B cell (primary cell): ENCODE data around the gene CYB5B. TPM values are rescaled to one million over a fixed set of nuclear protein-coding genes. Genes with fewer than 3 reads are reported as not detected.

ENCODE experiments used
- ATAC-seq: fragments of 200-7000 bp; cut with Tn5 transposase; one replicate; pipeline ENCODE4 v1.10.0; 2021; ENCODE audit warnings: low read depth, mild to moderate bottlenecking, moderate number of reproducible peaks, moderate library complexity
- CTCF ChIA-PET: fragments of 350-600 bp; sonication (Branson Sonifier 250); formaldehyde crosslinking; loops from one replicate; lab custom pipeline; 2021; ENCODE audit warnings: antibody characterized with exemption, inconsistent platforms; lab: Charles Lee
- POLR2A ChIA-PET: fragments of 350-600 bp; sonication (Branson Sonifier 250); formaldehyde crosslinking; loops from one replicate; lab custom pipeline; 2021; ENCODE audit warnings: antibody characterized with exemption; lab: Charles Lee
- DNase-seq: peaks from one replicate; pipeline ENCODE4 v3.0.0; 2013
- H2AFZ ChIP-seq: 2 replicates; pipeline ENCODE4 v1.6.1; 2012; ENCODE audit warnings: mild to moderate bottlenecking, low read depth, low read length; ENCODE audit not compliant: insufficient read depth, poor library complexity, severe bottlenecking
- H3K27ac ChIP-seq, 2 donors: 1 replicate in 1 of 2; 2 replicates in 1 of 2; pipeline ENCODE4 v1.5.1; 2012 to 2013; ENCODE audit warnings: low read length in 2 of 2, mild to moderate bottlenecking in 2 of 2, moderate library complexity in 1 of 2
- H3K27me3 ChIP-seq, 4 experiments: fragments of 200-600 bp in 1 of 4; sonication (generic) in 1 of 4; replicated peaks in 1 of 4; 1 replicate in 2 of 4; 2 replicates in 2 of 4; pipeline versions ENCODE4 v1.6.1 to v1.7.0; 2013 to 2016; ENCODE audit warnings: low read length in 3 of 4, mild to moderate bottlenecking in 2 of 4, mixed read lengths in 1 of 4, moderate library complexity in 1 of 4; ENCODE audit not compliant: insufficient read depth in 4 of 4, control insufficient read depth in 3 of 4; ENCODE audit errors: control extremely low read depth in 1 of 4
- H3K36me3 ChIP-seq, 2 experiments: replicated peaks in 1 of 2; 1 replicate in 1 of 2; 2 replicates in 1 of 2; pipeline versions ENCODE4 v1.6.1 to v1.7.1; 2013; ENCODE audit warnings: low read length in 1 of 2; ENCODE audit not compliant: insufficient read depth in 2 of 2, control insufficient read depth in 1 of 2; ENCODE audit errors: control extremely low read depth in 1 of 2, extremely low read depth in 1 of 2
- H3K4me1 ChIP-seq, 2 donors: fragments of 200-600 bp in 1 of 2; sonication (generic) in 1 of 2; 1 replicate in 1 of 2; 2 replicates in 1 of 2; pipeline versions ENCODE4 v1.5.1 to v1.6.1; 2013 to 2017; ENCODE audit warnings: low read length in 2 of 2; ENCODE audit not compliant: control insufficient read depth in 2 of 2, insufficient read depth in 2 of 2
- H3K4me2 ChIP-seq: replicated peaks from 2 replicates; pipeline ENCODE3; 2012; ENCODE audit warnings: mild to moderate bottlenecking, low read depth, low read length; ENCODE audit not compliant: poor library complexity, severe bottlenecking
- H3K4me3 ChIP-seq, 5 experiments: fragments of 200-600 bp in 1 of 5; sonication (generic) in 1 of 5; 1 replicate in 3 of 5; 2 replicates in 2 of 5; pipeline versions ENCODE4 v1.5.1 to v1.7.0; 2011 to 2016; ENCODE audit warnings: low read length in 4 of 5, mild to moderate bottlenecking in 4 of 5, low read depth in 2 of 5, control low read depth in 1 of 5, moderate library complexity in 1 of 5; ENCODE audit not compliant: insufficient read depth in 1 of 5; ENCODE audit errors: control extremely low read depth in 1 of 5, extremely low read depth in 1 of 5
- H3K79me2 ChIP-seq: fragments of 200-600 bp; sonication (generic); one replicate; pipeline ENCODE4 v1.6.0; 2016; ENCODE audit warnings: low read length; ENCODE audit not compliant: control insufficient read depth, insufficient read depth
- H3K9ac ChIP-seq: fragments of 200-600 bp; sonication (generic); 2 replicates; pipeline ENCODE4 v1.6.1; 2017; ENCODE audit warnings: mild to moderate bottlenecking, low read length, moderate library complexity
- H3K9me3 ChIP-seq, 3 donors: one replicate each; pipeline versions ENCODE4 v1.6.1 to v1.7.1; 2013; ENCODE audit warnings: low read length in 2 of 3; ENCODE audit not compliant: control insufficient read depth in 2 of 3, insufficient read depth in 1 of 3; ENCODE audit errors: control extremely low read depth in 1 of 3
- H4K20me1 ChIP-seq: 2 replicates; pipeline ENCODE4 v1.6.0; 2012; ENCODE audit warnings: mild to moderate bottlenecking, low read length; ENCODE audit not compliant: insufficient read depth, control insufficient read depth, poor library complexity, severe bottlenecking
- H3K27ac Mint-ChIP-seq: one replicate; pipeline ENCODE4 v1.8.0; 2021; ENCODE audit warnings: mixed read lengths
- H3K27me3 Mint-ChIP-seq: one replicate; pipeline ENCODE4 v1.8.0; 2021; ENCODE audit warnings: mixed read lengths
- H3K4me1 Mint-ChIP-seq: one replicate; pipeline ENCODE4 v1.8.0; 2021; ENCODE audit warnings: mixed read lengths
- H3K4me3 Mint-ChIP-seq: one replicate; pipeline ENCODE4 v1.8.0; 2021; ENCODE audit warnings: mixed read lengths
- H3K9me3 Mint-ChIP-seq: one replicate; pipeline ENCODE4 v1.8.0; 2022; ENCODE audit warnings: mixed read lengths; ENCODE audit not compliant: insufficient read depth
- CTCF ChIP-seq: fragments of 200-600 bp; IDR thresholded peaks from one replicate; pipeline ENCODE4 v1.8.0; 2022; ENCODE audit warnings: antibody characterized with exemption, mild to moderate bottlenecking
- EZH2 ChIP-seq: IDR thresholded peaks from 2 replicates; pipeline ENCODE4 v1.6.1; 2012; ENCODE audit warnings: borderline replicate concordance, low read depth, mild to moderate bottlenecking, moderate library complexity, low read length; ENCODE audit not compliant: insufficient read depth, poor library complexity, severe bottlenecking
- WGBS: methylation state at CpG from one replicate; pipeline ENCODE4 v1.1.5; 2013; ENCODE audit warnings: missing lambda C conversion rate; ENCODE audit not compliant: insufficient coverage; 5-methylcytosine and 5-hydroxymethylcytosine counted together
- intact Hi-C: fragments of 100-400 bp; cut with micrococcal nuclease; formaldehyde crosslinking; loops from one replicate; pipeline ENCODE4 v1.10.0; 2022
- polyA plus RNA-seq: library from polyadenylated mRNA; depleted of rRNA; stranded (reverse); fragments of >200 nt; gene quantifications from 2 replicates; pipeline ENCODE4 v1.2.3, GENCODE V29; 2012
- total RNA-seq, 2 donors: library from RNA; stranded (reverse); fragments of 120-200 nt in 1 of 2; gene quantifications; 1 replicate in 1 of 2; 2 replicates in 1 of 2; pipeline versions ENCODE4 v1.2.3 to v1.2.4, GENCODE V29; 2013 to 2022

Gene CYB5B
- total and polyA plus RNA-seq, 2 donors (not counting 1 experiment from before 2014, with no cell fraction given), result 21.5 to 64.7 TPM

GRCh38 chr16:69453936-69454335 is 29.5 kb downstream of the CYB5B start:
- CTCF ChIA-PET, result interaction anchor here (1.4 kb wide), 1 partner anchor 58 kb away, joined by 5 read pairs; no protein-coding TSS in a partner anchor
- Mint-ChIP-seq H3K4me1 (no peaks in the 10 kb centered on the region), H3K4me3 (no peak overlapping the region), H3K9me3 (no peaks in the 10 kb centered on the region), H3K27ac (no peak overlapping the region), H3K27me3 (no peaks in the 10 kb centered on the region)
- DNase-seq (no peak), ATAC-seq (no peak)
- Histone ChIP-seq H3K79me2 (peaks cover 5% of the 10 kb centered on the region), H3K4me2 (no peak overlapping the region), H3K36me3 (peaks cover 14 to 23% of the 10 kb centered on the region in 2 experiments), H3K9me3 (peaks cover 0 to 2% (median 0%) of the 10 kb centered on the region in 3 donors), H3K4me1 (no peaks in the 10 kb centered on the region), H3K27ac (no peak overlapping the region), H2AFZ (no peak overlapping the region), H3K4me3 (no peak overlapping the region), H3K27me3 (no peaks in the 10 kb centered on the region), H3K9ac (no peak overlapping the region), H4K20me1 (no peaks in the 10 kb centered on the region)
- no CpG with 5 or more reads among the region's 1 CpG for WGBS
- no peak for TF ChIP-seq CTCF
- TF ChIP-seq EZH2, result no peak
- intact Hi-C loops, result no loop called here
- POLR2A ChIA-PET, result no interaction called here

GRCh38 chr16:69463876-69464275 is 39.5 kb downstream of the CYB5B start:
- ChIA-PET POLR2A (no interaction called here), CTCF (interaction anchor here (1.1 to 1.7 kb wide), 2 partner anchors 12 to 68 kb away, joined by 3 read pairs; no protein-coding TSS in a partner anchor)
- peaks cover 1 to 16% of the 10 kb centered on the region in 2 experiments for H3K36me3 ChIP-seq
- Mint-ChIP-seq H3K27me3 (no peaks in the 10 kb centered on the region), H3K4me1 (peaks cover 26% of the 10 kb centered on the region), H3K4me3 (no peak overlapping the region), H3K27ac (no peak overlapping the region), H3K9me3 (no peaks in the 10 kb centered on the region)
- TF ChIP-seq EZH2, result no peak
- no peak for TF ChIP-seq CTCF
- H3K9ac ChIP-seq, result no peak overlapping the region
- H2AFZ ChIP-seq, result no peak overlapping the region
- DNase-seq, result no peak
- no peak for ATAC-seq
- H3K27ac ChIP-seq, result no peak overlapping the region
- H3K4me3 ChIP-seq, result no peak overlapping the region
- no peaks in the 10 kb centered on the region for H3K79me2 ChIP-seq
- H4K20me1 ChIP-seq, result no peaks in the 10 kb centered on the region
- intact Hi-C loops, result no loop called here
- H3K27me3 ChIP-seq, result no peaks in the 10 kb centered on the region
- no peak overlapping the region for H3K4me2 ChIP-seq
- H3K9me3 ChIP-seq, result no peaks in the 10 kb centered on the region
- H3K4me1 ChIP-seq, result peaks cover 14 to 15% of the 10 kb centered on the region in 2 donors
